BJ (cell line): Measurements from ENCODE around the gene CAPG. TPM values are rescaled to one million over a fixed set of nuclear protein-coding genes. Genes with fewer than 3 reads are reported as not detected.

ENCODE experiments used
- CTCF ChIA-PET: fragments of 350-600 bp; formaldehyde crosslinking; extraction: SDS; loops from one replicate; lab custom pipeline; 2021; ENCODE audit warnings: antibody characterized with exemption, inconsistent platforms; lab: Yijun Ruan, JAX
- POLR2A ChIA-PET: fragments of 300-600 bp; sonication (Branson Sonifier 250); formaldehyde crosslinking; extraction: SDS; loops from one replicate; lab custom pipeline; 2021; ENCODE audit warnings: antibody characterized with exemption; lab: Charles Lee
- DNase-seq: peaks from one replicate; pipeline ENCODE4 v3.0.0-alpha.2; 2011; ENCODE audit warnings: low read depth
- H3K27me3 ChIP-seq: 2 replicates; pipeline ENCODE4 v1.6.0; 2011; ENCODE audit warnings: low read length; ENCODE audit not compliant: control insufficient read depth, insufficient read depth
- H3K36me3 ChIP-seq: 2 replicates; pipeline ENCODE4 v1.5.1; 2011; ENCODE audit warnings: low read length; ENCODE audit not compliant: control insufficient read depth, insufficient read depth
- H3K4me3 ChIP-seq: 2 replicates; pipeline ENCODE4 v1.5.1; 2011; ENCODE audit warnings: low read depth, mild to moderate bottlenecking, control low read depth, low read length
- polyA plus RNA-seq: library from polyadenylated mRNA; depleted of rRNA; stranded (reverse); fragments of >200 nt; gene quantifications from 2 replicates; pipeline ENCODE4 v1.2.3, GENCODE V29; 2011
- TF ChIP-seq, protein P1 (sequence below): IDR thresholded peaks from 2 replicates; pipeline ENCODE4 v1.5.1; 2011; ENCODE audit warnings: low read depth, mild to moderate bottlenecking, control low read depth, inconsistent platforms, low read length, moderate library complexity; ENCODE audit not compliant: insufficient read depth

Gene CAPG
- polyA plus RNA-seq, 1 experiment: 135 TPM

DNA sequence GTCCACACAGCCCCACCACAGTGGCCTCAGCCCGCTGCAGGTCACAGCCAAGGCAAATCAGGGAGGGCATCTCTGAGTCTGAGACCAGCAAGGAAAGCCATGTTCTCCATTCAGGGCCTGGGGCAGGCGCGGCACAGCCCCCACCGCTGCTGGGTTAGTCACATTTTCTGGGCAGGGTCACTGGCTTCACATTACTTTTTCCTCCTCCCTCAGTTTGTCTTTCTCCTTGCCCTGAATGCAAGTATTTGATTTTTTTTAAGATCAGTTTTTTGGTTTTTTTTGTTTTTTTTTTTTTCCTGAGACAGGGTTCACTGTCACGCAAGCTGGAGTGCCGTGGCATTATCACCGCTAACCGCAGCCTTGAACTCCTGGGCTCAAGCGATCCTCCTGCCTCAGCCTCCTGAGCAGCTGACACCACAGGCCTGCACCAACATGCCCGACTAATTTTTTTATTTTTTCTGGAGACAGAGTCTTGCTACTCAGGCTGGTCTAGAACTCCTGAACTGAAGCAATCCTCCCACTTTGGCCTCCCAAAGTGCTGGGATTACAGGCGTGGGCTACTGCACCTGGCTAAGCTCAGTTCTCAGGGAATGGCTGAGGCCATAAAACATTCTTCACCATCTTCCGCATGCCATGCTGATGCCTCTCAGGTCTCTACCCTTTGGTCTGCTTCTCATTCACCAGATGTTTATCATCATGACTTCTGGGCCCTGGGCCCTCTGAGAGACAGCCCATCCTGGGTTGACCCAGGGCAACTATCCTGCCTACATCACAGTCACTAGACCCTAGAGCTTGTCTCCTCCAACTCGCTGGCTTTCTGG is 628 bp upstream of the CAPG start:
- ChIA-PET CTCF (no interaction called here), POLR2A (interaction anchor here (0.7 kb wide), 1 partner anchor 504 kb away, joined by 4 read pairs; no protein-coding TSS in a partner anchor)
- Histone ChIP-seq H3K4me3 (no peak overlapping the region), H3K27me3 (no peaks in the 10 kb centered on the region), H3K36me3 (no peaks in the 10 kb centered on the region)
- DNase-seq: no peak
- TF ChIP-seq, protein P1, sequence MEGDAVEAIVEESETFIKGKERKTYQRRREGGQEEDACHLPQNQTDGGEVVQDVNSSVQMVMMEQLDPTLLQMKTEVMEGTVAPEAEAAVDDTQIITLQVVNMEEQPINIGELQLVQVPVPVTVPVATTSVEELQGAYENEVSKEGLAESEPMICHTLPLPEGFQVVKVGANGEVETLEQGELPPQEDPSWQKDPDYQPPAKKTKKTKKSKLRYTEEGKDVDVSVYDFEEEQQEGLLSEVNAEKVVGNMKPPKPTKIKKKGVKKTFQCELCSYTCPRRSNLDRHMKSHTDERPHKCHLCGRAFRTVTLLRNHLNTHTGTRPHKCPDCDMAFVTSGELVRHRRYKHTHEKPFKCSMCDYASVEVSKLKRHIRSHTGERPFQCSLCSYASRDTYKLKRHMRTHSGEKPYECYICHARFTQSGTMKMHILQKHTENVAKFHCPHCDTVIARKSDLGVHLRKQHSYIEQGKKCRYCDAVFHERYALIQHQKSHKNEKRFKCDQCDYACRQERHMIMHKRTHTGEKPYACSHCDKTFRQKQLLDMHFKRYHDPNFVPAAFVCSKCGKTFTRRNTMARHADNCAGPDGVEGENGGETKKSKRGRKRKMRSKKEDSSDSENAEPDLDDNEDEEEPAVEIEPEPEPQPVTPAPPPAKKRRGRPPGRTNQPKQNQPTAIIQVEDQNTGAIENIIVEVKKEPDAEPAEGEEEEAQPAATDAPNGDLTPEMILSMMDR: no peak

DNA sequence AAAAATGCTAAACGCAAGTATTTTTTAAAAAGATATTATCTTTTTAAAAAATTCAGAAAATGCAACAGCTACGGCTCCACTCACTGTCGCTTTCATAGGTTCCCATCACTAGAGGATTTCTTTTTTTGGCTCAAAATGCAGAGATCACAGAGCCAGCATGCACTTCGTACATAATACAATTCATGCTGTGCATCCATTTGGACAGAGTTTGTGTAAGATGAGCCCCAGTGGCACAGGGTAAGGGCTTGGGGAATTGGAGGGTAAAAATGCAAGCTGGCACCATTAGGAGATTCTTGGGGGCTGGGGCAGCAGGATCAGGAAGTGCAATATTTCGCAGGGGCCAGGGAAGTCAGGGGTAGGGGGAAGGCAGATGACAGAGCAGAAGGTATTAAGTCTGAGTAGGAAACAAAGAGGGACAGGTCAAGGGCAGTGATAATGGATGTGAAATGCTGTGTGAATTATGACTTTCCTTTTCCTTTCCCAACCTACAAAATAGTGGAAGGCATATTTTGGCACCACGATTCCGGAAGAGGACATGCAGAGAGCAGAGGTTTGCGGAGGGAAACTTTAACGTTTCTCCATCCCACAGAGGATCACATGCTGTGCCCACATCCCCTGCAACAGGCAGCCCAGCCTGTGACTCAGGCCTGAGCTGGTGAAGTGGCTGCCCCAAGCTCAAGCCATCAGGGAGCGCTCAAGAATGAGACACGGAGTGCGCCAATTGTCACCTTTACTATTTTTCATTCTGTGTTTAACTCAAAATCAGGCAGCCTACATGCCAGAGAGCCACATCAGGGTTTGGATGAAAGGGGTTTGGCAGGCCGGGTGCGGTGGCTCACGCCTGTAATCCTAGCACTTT is 4.7 kb downstream of the CAPG start:
- Histone ChIP-seq H3K36me3 (peaks cover 7% of the 10 kb centered on the region), H3K27me3 (no peaks in the 10 kb centered on the region), H3K4me3 (no peak overlapping the region)
- ChIA-PET CTCF (interaction anchor here (1.2 kb wide), 1 partner anchor 16 kb away, joined by 3 read pairs; no protein-coding TSS in a partner anchor), POLR2A (no interaction called here)
- TF ChIP-seq, protein P1: no peak
- no peak for DNase-seq

DNA sequence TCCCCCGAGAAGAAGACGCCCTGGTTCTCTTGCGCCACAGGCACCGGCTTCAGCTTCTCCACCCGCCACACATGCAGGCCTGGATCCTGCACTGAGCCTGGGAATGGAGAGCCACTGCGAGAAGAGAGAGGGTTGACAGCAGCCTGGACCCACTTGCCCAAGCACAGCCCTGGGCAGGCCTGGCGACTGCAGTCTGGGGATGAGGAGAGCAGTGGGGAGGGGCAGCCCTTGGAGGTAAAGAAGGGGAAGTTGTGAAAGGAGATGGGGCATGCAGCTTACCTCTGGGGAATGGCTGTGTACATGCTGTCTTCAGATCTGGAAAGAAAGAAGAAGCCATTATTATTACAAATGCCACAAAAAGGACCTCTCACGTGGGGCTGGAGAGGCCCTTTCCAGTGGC is 8.3 kb downstream of the CAPG start:
- ChIA-PET POLR2A (no interaction called here), CTCF (interaction anchor here (1.7 to 2.1 kb wide), 2 partner anchors 11 to 235 kb away, joined by 3 to 5 read pairs; no protein-coding TSS in a partner anchor)
- no peaks in the 10 kb centered on the region for H3K27me3 ChIP-seq
- H3K4me3 ChIP-seq: no peak overlapping the region
- no peak for DNase-seq
- H3K36me3 ChIP-seq: peaks cover 9% of the 10 kb centered on the region
- TF ChIP-seq, protein P1: no peak

DNA sequence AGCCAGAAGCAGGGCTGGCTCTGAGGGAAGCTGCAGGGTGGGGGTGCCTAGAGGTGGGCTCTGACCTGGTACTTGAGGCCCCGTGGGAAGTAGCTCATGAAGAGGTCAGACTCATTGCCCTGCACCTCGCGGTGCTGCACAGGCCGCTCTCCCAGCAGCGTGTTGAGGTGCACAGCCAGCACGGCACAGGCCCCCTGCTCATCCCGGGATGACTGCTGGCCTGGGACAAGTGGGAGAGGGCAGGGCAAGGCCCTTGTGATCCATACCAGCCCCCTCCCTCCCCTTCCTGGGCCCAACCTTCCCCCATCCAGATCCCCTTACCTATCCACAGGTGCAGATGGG is 8.7 kb downstream of the CAPG start:
- no peak for DNase-seq
- CTCF ChIA-PET: interaction anchor here (1.7 to 2.1 kb wide), 2 partner anchors 10 to 235 kb away, joined by 3 to 5 read pairs; no protein-coding TSS in a partner anchor
- TF ChIP-seq, protein P1: no peak
- H3K36me3 ChIP-seq: peaks cover 9% of the 10 kb centered on the region
- no peak overlapping the region for H3K4me3 ChIP-seq
- no peaks in the 10 kb centered on the region for H3K27me3 ChIP-seq
- POLR2A ChIA-PET: no interaction called here
